A549 (cell line): ENCODE data around the gene UBE2G2. TPM values are rescaled to one million over a fixed set of nuclear protein-coding genes. Genes with fewer than 3 reads are reported as not detected.

ENCODE experiments used
- ATAC-seq, 2 experiments: fragments of 200-7000 bp in 1 of 2; fragments of >200 bp in 1 of 2; cut with Nextera tagmentation in 1 of 2; cut with Tn5 transposase in 1 of 2; 3 replicates each; pipeline versions ENCODE4 v1.8.0 to v1.9.1; 2018 to 2020; ENCODE audit warnings: mild to moderate bottlenecking in 1 of 2, moderate library complexity in 1 of 2
- CTCF ChIA-PET: fragments of 300-600 bp; sonication (Branson Sonifier 250); formaldehyde crosslinking; extraction: SDS; loops from one replicate; lab custom pipeline; 2021; ENCODE audit warnings: antibody characterized with exemption, inconsistent platforms; lab: Yijun Ruan, JAX
- POLR2A ChIA-PET: fragments of 350-600 bp; formaldehyde crosslinking; extraction: SDS; loops from one replicate; lab custom pipeline; 2021; ENCODE audit warnings: antibody characterized with exemption, inconsistent platforms; lab: Yijun Ruan, JAX
- DNase-seq, 2 experiments: peaks; one replicate each; pipeline versions ENCODE4 v3.0.0 to v3.0.0-alpha.2; 2011 to 2016; ENCODE audit warnings: low read depth in 1 of 2, low spot score in 1 of 2
- FAIRE-seq: peaks from 2 replicates; lab custom pipeline; 2011; peaks lifted over from hg19 to GRCh38; lab: Jason Lieb, UNC
- H3K27ac ChIP-seq, 2 experiments: fragments of >200 bp; sonication (Bioruptor Twin); formaldehyde crosslinking; 3 replicates each; pipeline ENCODE4 v1.5.1; 2016 to 2017
- H3K4me1 ChIP-seq: fragments of >200 bp; sonication (Bioruptor Twin); formaldehyde crosslinking; 3 replicates; pipeline ENCODE4 v1.6.1; 2016
- H3K4me2 ChIP-seq: fragments of >200 bp; sonication (Bioruptor Twin); formaldehyde crosslinking; 3 replicates; pipeline ENCODE4 v1.6.1; 2016
- H3K4me3 ChIP-seq: fragments of >200 bp; sonication (Bioruptor Twin); formaldehyde crosslinking; 3 replicates; pipeline ENCODE4 v1.5.1; 2016
- H3K9me3 ChIP-seq: fragments of >200 bp; sonication (Bioruptor Twin); formaldehyde crosslinking; 3 replicates; pipeline ENCODE4 v1.6.1; 2016
- EHF ChIP-seq: fragments of 250-450 bp; sonication (Bioruptor Pico); IDR thresholded peaks from 2 replicates; pipeline ENCODE4 v1.5.0; 2020; ENCODE audit warnings: mild to moderate bottlenecking
- ELK1 ChIP-seq: fragments of 150-350 bp; IDR thresholded peaks from 2 replicates; pipeline ENCODE4 v1.6.1; 2014; ENCODE audit warnings: low read depth, mild to moderate bottlenecking, low read length
- ESRRA ChIP-seq: fragments of 150-350 bp; IDR thresholded peaks from 2 replicates; pipeline ENCODE4 v1.6.1; 2014; ENCODE audit warnings: mild to moderate bottlenecking, low read length, borderline replicate concordance
- FOSL2 ChIP-seq, 2 experiments: fragments of 450-650 bp in 1 of 2; fragments of >200 bp in 1 of 2; sonication (Bioruptor Twin) in 1 of 2; formaldehyde crosslinking; IDR thresholded peaks; 2 replicates each; pipeline versions ENCODE4 v1.5.0 to v1.6.1; 2016 to 2020; ENCODE audit warnings: mild to moderate bottlenecking in 1 of 2, moderate library complexity in 1 of 2
- FOXS1 ChIP-seq: fragments of 250-450 bp; sonication (Bioruptor Pico); IDR thresholded peaks from 2 replicates; pipeline ENCODE4 v1.5.0; 2020; ENCODE audit warnings: mild to moderate bottlenecking, moderate library complexity
- HES2 ChIP-seq: fragments of >200 bp; sonication (Bioruptor Twin); formaldehyde crosslinking; IDR thresholded peaks from 2 replicates; pipeline ENCODE4 v1.6.1; 2016
- HEYL ChIP-seq: fragments of 250-450 bp; sonication (Bioruptor Pico); IDR thresholded peaks from 2 replicates; pipeline ENCODE4 v1.8.0; 2021; ENCODE audit warnings: mild to moderate bottlenecking, moderate library complexity
- HOXB13 ChIP-seq: fragments of 250-450 bp; sonication (Bioruptor Pico); IDR thresholded peaks from 2 replicates; pipeline ENCODE4 v1.5.0; 2020; ENCODE audit warnings: low read depth, mild to moderate bottlenecking, moderate library complexity
- HOXB5 ChIP-seq: fragments of 250-450 bp; sonication (Bioruptor Pico); IDR thresholded peaks from 2 replicates; pipeline ENCODE4 v1.5.0; 2020; ENCODE audit warnings: mild to moderate bottlenecking, moderate library complexity
- KDM1A ChIP-seq: fragments of 200-600 bp; sonication (generic); IDR thresholded peaks from 2 replicates; pipeline ENCODE4 v1.6.1; 2016; ENCODE audit warnings: low read depth, mild to moderate bottlenecking
- KDM5A ChIP-seq: fragments of 200-600 bp; sonication (generic); IDR thresholded peaks from 2 replicates; pipeline ENCODE4 v1.6.1; 2016; ENCODE audit warnings: antibody characterized with exemption, mild to moderate bottlenecking
- MAFK ChIP-seq: fragments of 450-650 bp; IDR thresholded peaks from 2 replicates; pipeline ENCODE4 v1.6.1; 2014; ENCODE audit not compliant: partially characterized antibody
- MYC ChIP-seq: IDR thresholded peaks from 2 replicates; pipeline ENCODE4 v1.6.1; 2012; ENCODE audit warnings: mild to moderate bottlenecking, inconsistent platforms, low read length, improper control_type of control experiment, borderline replicate concordance
- NR3C1 ChIP-seq: fragments of >200 bp; sonication (Bioruptor Twin); formaldehyde crosslinking; IDR thresholded peaks from 3 replicates; pipeline ENCODE4 v1.6.1; 2017
- PHF8 ChIP-seq: fragments of 200-600 bp; sonication (generic); IDR thresholded peaks from 2 replicates; pipeline ENCODE4 v1.6.1; 2016; ENCODE audit warnings: low read depth, mild to moderate bottlenecking, antibody characterized with exemption, moderate library complexity, borderline replicate concordance
- RARB ChIP-seq: fragments of 250-450 bp; sonication (Bioruptor Pico); IDR thresholded peaks from 2 replicates; pipeline ENCODE4 v1.8.0; 2021; ENCODE audit warnings: mild to moderate bottlenecking, moderate library complexity
- RFX5 ChIP-seq: fragments of 450-650 bp; IDR thresholded peaks from 2 replicates; pipeline ENCODE4 v1.7.1; 2014; ENCODE audit warnings: antibody characterized with exemption, mild to moderate bottlenecking, moderate library complexity
- SMC3 ChIP-seq: fragments of >200 bp; sonication (Bioruptor Twin); formaldehyde crosslinking; IDR thresholded peaks from 3 replicates; pipeline ENCODE4 v1.6.1; 2018; ENCODE audit warnings: inconsistent platforms
- ZC3H11A ChIP-seq: fragments of 450-650 bp; IDR thresholded peaks from 2 replicates; pipeline ENCODE4 v1.6.1; 2014; ENCODE audit warnings: antibody characterized with exemption, mild to moderate bottlenecking
- ZFP36 ChIP-seq: fragments of 450-650 bp; IDR thresholded peaks from 2 replicates; pipeline ENCODE4 v1.6.1; 2014; ENCODE audit warnings: borderline replicate concordance; ENCODE audit not compliant: partially characterized antibody
- ZSCAN20 ChIP-seq: fragments of 250-450 bp; sonication (Bioruptor Pico); IDR thresholded peaks from 2 replicates; pipeline ENCODE4 v1.8.0; 2022; ENCODE audit warnings: mild to moderate bottlenecking, moderate library complexity
- WGBS: methylation state at CpG from one replicate; pipeline ENCODE4 v1.1.6; 2017; ENCODE audit errors: missing lambda C conversion rate; 5-methylcytosine and 5-hydroxymethylcytosine counted together
- polyA plus RNA-seq, 4 experiments: library from polyadenylated mRNA; depleted of rRNA in 3 of 4; stranded (reverse); fragments of >200 nt; fragmentation: RNase III in 1 of 4; extraction: RNeasy Plus Mini Kit Qiagen cat#74134 plus additional on column Dnase treatment in 1 of 4; gene quantifications; 2 replicates in 3 of 4; 3 replicates in 1 of 4; pipeline ENCODE4 v1.2.3, GENCODE V29; 2011 to 2017

The UBE2G2 gene
- polyA plus RNA-seq, 2 of the 4 experiments (the other 2 are of a cell fraction), result 56.9 to 68.2 TPM

- Histone ChIP-seq H3K4me1 (no peaks in the 10 kb centered on the region), H3K4me3 (no peak overlapping the region), H3K27ac (no peak overlapping the region), H3K9me3 (no peaks in the 10 kb centered on the region), H3K4me2 (no peak overlapping the region)
- CTCF ChIA-PET, result interaction anchor here (0.8 to 1.0 kb wide), 2 partner anchors 10 to 280 kb away, joined by 5 read pairs; no protein-coding TSS in a partner anchor
- TF ChIP-seq HES2 (no peak), ZC3H11A (no peak), EHF (no peak), FOXS1 (no peak), ESRRA (no peak), ZSCAN20 (CRISPR knock-in tag) (no peak), FOSL2 (IDR thresholded peaks at IDR 0.05) (no peak), FOSL2 (CRISPR knock-in tag; IDR thresholded peaks at IDR 0.05) (no peak), RARB (CRISPR knock-in tag) (no peak), MYC (no peak), HOXB13 (CRISPR knock-in tag) (no peak)
- FAIRE-seq (no peak), ATAC-seq (no peak), DNase-seq (no peak)
- POLR2A ChIA-PET, result no interaction called here
- 80% methylated on average over 1 of the region's 1 CpG for WGBS
Measured at GRCh38 chr21:44789880-44790279, 11.7 kb downstream of the UBE2G2 start.

- ChIA-PET POLR2A (no interaction called here), CTCF (no interaction called here)
- Histone ChIP-seq H3K27ac (no peak overlapping the region), H3K9me3 (no peaks in the 10 kb centered on the region), H3K4me1 (no peaks in the 10 kb centered on the region), H3K4me3 (no peak overlapping the region), H3K4me2 (no peak overlapping the region)
- no peak for ATAC-seq
- TF ChIP-seq ESRRA (no peak), FOXS1 (no peak), RFX5 (no peak), RARB (CRISPR knock-in tag) (no peak), NR3C1 (no peak), MAFK (no peak), HOXB13 (CRISPR knock-in tag) (no peak), HEYL (CRISPR knock-in tag) (no peak)
- FAIRE-seq, result no peak
- no peak for DNase-seq
- WGBS, result 71% methylated on average over 10 of the region's 13 CpGs
Measured at GRCh38 chr21:44785620-44786335, 15.8 kb downstream of the UBE2G2 start.

GRCh38 chr21:44784810-44785209, 16.8 kb downstream of the UBE2G2 start:
- TF ChIP-seq KDM1A (no peak), FOSL2 (IDR thresholded peaks at IDR 0.05) (no peak), FOSL2 (CRISPR knock-in tag; IDR thresholded peaks at IDR 0.05) (no peak), SMC3 (no peak), ELK1 (no peak), KDM5A (no peak), HOXB5 (CRISPR knock-in tag) (no peak), ZC3H11A (no peak), ZSCAN20 (CRISPR knock-in tag) (no peak), PHF8 (no peak), ZFP36 (no peak)
- DNase-seq, result no peak
- ChIA-PET POLR2A (no interaction called here), CTCF (interaction anchor here (0.6 to 3.0 kb wide), 2 partner anchors 9 to 786 kb away, joined by 3 to 14 read pairs; no protein-coding TSS in a partner anchor)
- Histone ChIP-seq H3K4me3 (no peak overlapping the region), H3K4me1 (no peaks in the 10 kb centered on the region), H3K9me3 (no peaks in the 10 kb centered on the region), H3K27ac (no peak overlapping the region), H3K4me2 (no peak overlapping the region)
- WGBS, result 100% methylated on average over 4 of the region's 6 CpGs
- no peak for FAIRE-seq
- no peak for ATAC-seq
